Measurements from ENCODE around the gene SRGAP1.

The SRGAP1 gene

GRCh38 chr12:63808631-63809030, 35.9 kb upstream of the SRGAP1 start:
- no peak for TF ChIP-seq CTCF (conservative IDR thresholded peaks at IDR 0.05)
- no peak for TF ChIP-seq ZFX (IDR thresholded peaks at IDR 0.05)
- no peak overlapping the region for H3K27ac ChIP-seq

GRCh38 chr12:63809566-63809965, 34.9 kb upstream of the SRGAP1 start:
- TF ChIP-seq CTCF (conservative IDR thresholded peaks at IDR 0.05) (no peak), ZFX (IDR thresholded peaks at IDR 0.05) (no peak)
- H3K27ac ChIP-seq, result no peak overlapping the region

- no peak overlapping the region for H3K27ac ChIP-seq
- TF ChIP-seq ZFX (IDR thresholded peaks at IDR 0.05), result no peak
- TF ChIP-seq CTCF (conservative IDR thresholded peaks at IDR 0.05), result no peak
Observed at GRCh38 chr12:63811334-63811733, 33.2 kb upstream of the SRGAP1 start.

GRCh38 chr12:63811755-63812154, 32.7 kb upstream of the SRGAP1 start:
- H3K27ac ChIP-seq, result no peak overlapping the region
- TF ChIP-seq CTCF (conservative IDR thresholded peaks at IDR 0.05), result no peak
- no peak for TF ChIP-seq ZFX (IDR thresholded peaks at IDR 0.05)

GRCh38 chr12:63814146-63814772, 30.2 kb upstream of the SRGAP1 start:
- TF ChIP-seq CTCF (conservative IDR thresholded peaks at IDR 0.05) (no peak), ZFX (IDR thresholded peaks at IDR 0.05) (no peak)
- no peak overlapping the region for H3K27ac ChIP-seq

- TF ChIP-seq ZFX (IDR thresholded peaks at IDR 0.05), result no peak
- TF ChIP-seq CTCF (conservative IDR thresholded peaks at IDR 0.05), result no peak
- no peak overlapping the region for H3K27ac ChIP-seq
Observed at GRCh38 chr12:63815482-63815852, 29.0 kb upstream of the SRGAP1 start.

GRCh38 chr12:63816031-63816430, 28.5 kb upstream of the SRGAP1 start:
- no peak overlapping the region for H3K27ac ChIP-seq
- TF ChIP-seq ZFX (IDR thresholded peaks at IDR 0.05), result no peak
- no peak for TF ChIP-seq CTCF (conservative IDR thresholded peaks at IDR 0.05)

All from C4-2B (cell line).